SK-N-SH treated with all-trans-retinoic acid at 6 μM for 48 hours (cell line): ENCODE results near the gene PDE1C.

Experiments
- ARNTL ChIP-seq: fragments of 450-650 bp; formaldehyde crosslinking; IDR thresholded peaks from 2 replicates; pipeline ENCODE4 v1.5.0; 2020; ENCODE audit warnings: low read depth, mild to moderate bottlenecking, moderate library complexity, borderline replicate concordance
- BACH2 ChIP-seq: fragments of 250-450 bp; sonication (Bioruptor Pico); IDR thresholded peaks from 2 replicates; pipeline ENCODE4 v1.9.0; 2021; ENCODE audit warnings: mild to moderate bottlenecking, borderline replicate concordance
- CREB5 ChIP-seq: fragments of 250-450 bp; sonication (Bioruptor Pico); IDR thresholded peaks from 2 replicates; pipeline ENCODE4 v1.5.1; 2020; ENCODE audit warnings: low read depth, mild to moderate bottlenecking, moderate library complexity
- CSRNP3 ChIP-seq: fragments of 250-450 bp; sonication (Bioruptor Pico); IDR thresholded peaks from 2 replicates; pipeline ENCODE4 v1.5.1; 2021; ENCODE audit warnings: mild to moderate bottlenecking, moderate library complexity
- OSR1 ChIP-seq: fragments of 250-450 bp; sonication (Bioruptor Pico); IDR thresholded peaks from 2 replicates; pipeline ENCODE4 v1.8.0; 2022; ENCODE audit warnings: moderate library complexity, mild to moderate bottlenecking, inconsistent platforms
- PATZ1 ChIP-seq: fragments of 250-450 bp; sonication (Bioruptor Pico); IDR thresholded peaks from 2 replicates; pipeline ENCODE4 v1.8.0; 2020; ENCODE audit warnings: mild to moderate bottlenecking, moderate library complexity, borderline replicate concordance
- RARB ChIP-seq: fragments of 250-450 bp; sonication (Bioruptor Pico); IDR thresholded peaks from 2 replicates; pipeline ENCODE4 v1.8.0; 2021; ENCODE audit warnings: mild to moderate bottlenecking, moderate library complexity
- ZC3H10 ChIP-seq: fragments of 250-450 bp; sonication (Bioruptor Pico); IDR thresholded peaks from 2 replicates; pipeline ENCODE4 v1.5.1; 2021; ENCODE audit warnings: mild to moderate bottlenecking, moderate library complexity
- ZNF8 ChIP-seq: fragments of 450-650 bp; formaldehyde crosslinking; IDR thresholded peaks from 2 replicates; pipeline ENCODE4 v1.5.0; 2020; ENCODE audit warnings: mild to moderate bottlenecking, moderate library complexity

DNA sequence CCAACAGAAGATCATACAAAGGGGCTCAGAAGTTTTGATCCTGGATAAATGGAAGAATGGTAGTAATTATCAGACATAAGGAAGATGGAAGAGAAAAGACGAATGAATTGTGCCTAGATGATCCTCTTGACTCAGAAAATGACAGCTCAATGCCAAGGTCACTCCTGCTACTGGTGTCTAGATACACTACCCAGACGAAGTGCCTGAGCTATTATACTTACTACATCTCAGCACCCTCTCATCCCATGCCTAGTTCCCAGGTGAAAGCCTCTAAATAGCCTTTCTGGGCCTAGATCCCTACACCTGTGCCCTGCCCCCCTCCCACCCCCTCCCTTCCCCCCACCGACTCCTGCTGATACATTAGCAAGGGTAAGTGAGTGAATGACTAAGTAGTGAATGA lies 25.5 kb downstream of the PDE1C start:
- TF ChIP-seq RARB (CRISPR knock-in tag) (no peak), ZNF8 (CRISPR knock-in tag) (no peak), ZC3H10 (CRISPR knock-in tag) (no peak), CREB5 (no peak), OSR1 (CRISPR knock-in tag) (no peak), ARNTL (CRISPR knock-in tag) (no peak), CSRNP3 (CRISPR knock-in tag) (no peak), PATZ1 (no peak), BACH2 (no peak)
